ENCODE measurements around the gene ZFAND6. TPM values are rescaled to one million over a fixed set of nuclear protein-coding genes. Genes with fewer than 3 reads are reported as not detected.

ZFAND6 gene
- total and polyA plus RNA-seq, 2 experiments from 2014 or later, result 104 to 187 TPM

GRCh38 chr15:80071652-80072051 is 12.2 kb downstream of the ZFAND6 start:
- Histone ChIP-seq H3K4me1 (ENCODE audit: insufficient read depth) (peaks cover 28% of the 10 kb centered on the region), H3K9me3 (ENCODE audit: low read depth) (no peaks in the 10 kb centered on the region), H2AFZ (no peak overlapping the region), H3K36me3 (replicated peaks; ENCODE audit: insufficient read depth, low read depth) (no peaks in the 10 kb centered on the region), H3K4me3 (peak overlapping the region; percentile 13), H3K4me2 (peak overlapping the region; percentile 68), H3K9me2 (replicated peaks; ENCODE audit: insufficient read depth) (no peaks in the 10 kb centered on the region), H4K20me1 (ENCODE audit: insufficient read depth, poor library complexity, severe bottlenecking) (peaks cover 79% of the 10 kb centered on the region), H3K79me2 (peaks cover 96% of the 10 kb centered on the region), H3K27ac (peak overlapping the region; percentile 8), H3K27me3 (no peaks in the 10 kb centered on the region)
- TF ChIP-seq EZH2 (IDR thresholded peaks at IDR 0.05; ENCODE audit: borderline replicate concordance) (no peak), EZH2phosphoT487 (IDR thresholded peaks at IDR 0.05; ENCODE audit: low read depth, severe bottlenecking, unreplicated experiment) (no peak)
- TF ChIP-seq, protein P1, sequence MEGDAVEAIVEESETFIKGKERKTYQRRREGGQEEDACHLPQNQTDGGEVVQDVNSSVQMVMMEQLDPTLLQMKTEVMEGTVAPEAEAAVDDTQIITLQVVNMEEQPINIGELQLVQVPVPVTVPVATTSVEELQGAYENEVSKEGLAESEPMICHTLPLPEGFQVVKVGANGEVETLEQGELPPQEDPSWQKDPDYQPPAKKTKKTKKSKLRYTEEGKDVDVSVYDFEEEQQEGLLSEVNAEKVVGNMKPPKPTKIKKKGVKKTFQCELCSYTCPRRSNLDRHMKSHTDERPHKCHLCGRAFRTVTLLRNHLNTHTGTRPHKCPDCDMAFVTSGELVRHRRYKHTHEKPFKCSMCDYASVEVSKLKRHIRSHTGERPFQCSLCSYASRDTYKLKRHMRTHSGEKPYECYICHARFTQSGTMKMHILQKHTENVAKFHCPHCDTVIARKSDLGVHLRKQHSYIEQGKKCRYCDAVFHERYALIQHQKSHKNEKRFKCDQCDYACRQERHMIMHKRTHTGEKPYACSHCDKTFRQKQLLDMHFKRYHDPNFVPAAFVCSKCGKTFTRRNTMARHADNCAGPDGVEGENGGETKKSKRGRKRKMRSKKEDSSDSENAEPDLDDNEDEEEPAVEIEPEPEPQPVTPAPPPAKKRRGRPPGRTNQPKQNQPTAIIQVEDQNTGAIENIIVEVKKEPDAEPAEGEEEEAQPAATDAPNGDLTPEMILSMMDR (IDR thresholded peaks at IDR 0.05; ENCODE audit: poor library complexity), result no peak
- DNase-seq (ENCODE audit: low spot score), result no peak

GRCh38 chr15:80072285-80072994 is 13.0 kb downstream of the ZFAND6 start:
- DNase-seq (ENCODE audit: low spot score), result peak; percentile 81
- 0% methylated on average over 1 of the region's 1 CpG for WGBS (ENCODE audit: low lambda C conversion rate, missing lambda C conversion rate)
- no peak overlapping the region for H3K27ac ChIP-seq
- H3K36me3 ChIP-seq (replicated peaks; ENCODE audit: insufficient read depth, low read depth), result no peaks in the 10 kb centered on the region
- H3K9me3 ChIP-seq (ENCODE audit: low read depth), result no peaks in the 10 kb centered on the region
- H3K4me1 ChIP-seq (ENCODE audit: insufficient read depth), result peaks cover 32% of the 10 kb centered on the region
- no peaks in the 10 kb centered on the region for H3K9me2 ChIP-seq (replicated peaks; ENCODE audit: insufficient read depth)
- no peaks in the 10 kb centered on the region for H3K27me3 ChIP-seq
- peak overlapping the region; percentile 68 for H3K4me2 ChIP-seq
- TF ChIP-seq EZH2 (IDR thresholded peaks at IDR 0.05; ENCODE audit: borderline replicate concordance) (no peak), EZH2phosphoT487 (IDR thresholded peaks at IDR 0.05; ENCODE audit: low read depth, severe bottlenecking, unreplicated experiment) (no peak)
- TF ChIP-seq, protein P1 (IDR thresholded peaks at IDR 0.05; ENCODE audit: poor library complexity), result no peak
- H3K79me2 ChIP-seq, result peaks cover 96% of the 10 kb centered on the region
- H2AFZ ChIP-seq, result no peak overlapping the region
- H4K20me1 ChIP-seq (ENCODE audit: insufficient read depth, poor library complexity, severe bottlenecking), result peaks cover 81% of the 10 kb centered on the region
- peak overlapping the region; percentile 13 for H3K4me3 ChIP-seq

GRCh38 chr15:80073197-80073596 is 13.7 kb downstream of the ZFAND6 start:
- Histone ChIP-seq H3K27ac (no peak overlapping the region), H3K27me3 (no peaks in the 10 kb centered on the region), H2AFZ (no peak overlapping the region), H3K4me3 (peak overlapping the region; percentile 6), H3K79me2 (peaks cover 95% of the 10 kb centered on the region), H3K9me2 (replicated peaks; ENCODE audit: insufficient read depth) (no peaks in the 10 kb centered on the region), H3K4me2 (peak overlapping the region; percentile 67), H3K9me3 (ENCODE audit: low read depth) (no peaks in the 10 kb centered on the region), H4K20me1 (ENCODE audit: insufficient read depth, poor library complexity, severe bottlenecking) (peaks cover 76% of the 10 kb centered on the region), H3K36me3 (replicated peaks; ENCODE audit: insufficient read depth, low read depth) (no peaks in the 10 kb centered on the region), H3K4me1 (ENCODE audit: insufficient read depth) (peaks cover 32% of the 10 kb centered on the region)
- TF ChIP-seq EZH2 (IDR thresholded peaks at IDR 0.05; ENCODE audit: borderline replicate concordance) (no peak), EZH2phosphoT487 (IDR thresholded peaks at IDR 0.05; ENCODE audit: low read depth, severe bottlenecking, unreplicated experiment) (no peak)
- TF ChIP-seq, protein P1 (IDR thresholded peaks at IDR 0.05; ENCODE audit: poor library complexity), result no peak
- 51% methylated on average over 3 of the region's 3 CpGs for WGBS (ENCODE audit: low lambda C conversion rate, missing lambda C conversion rate)
- DNase-seq (ENCODE audit: low spot score), result no peak
